Mesodermal cell (in vitro differentiated cells): ENCODE results near the gene ISLR.

ENCODE experiments used
- H3K27ac ChIP-seq: 2 replicates; pipeline ENCODE4 v1.7.0; 2013; ENCODE audit warnings: mild to moderate bottlenecking, low read depth, low read length, moderate library complexity; ENCODE audit not compliant: severe bottlenecking
- H3K36me3 ChIP-seq: 2 replicates; pipeline ENCODE4 v1.7.1; 2013; ENCODE audit warnings: mild to moderate bottlenecking, low read length, moderate library complexity; ENCODE audit not compliant: control insufficient read depth, insufficient read depth
- H3K4me1 ChIP-seq: one replicate; pipeline ENCODE4 v1.7.1; 2013; ENCODE audit warnings: mild to moderate bottlenecking, low read length; ENCODE audit not compliant: insufficient read depth, control insufficient read depth, poor library complexity, severe bottlenecking
- H3K4me3 ChIP-seq: 2 replicates; pipeline ENCODE4 v1.7.0; 2013; ENCODE audit warnings: low read length, control low read depth, mild to moderate bottlenecking; ENCODE audit not compliant: insufficient read depth, poor library complexity, severe bottlenecking; ENCODE audit errors: extremely low read depth
- H3K9me3 ChIP-seq: 2 replicates; pipeline ENCODE4 v1.7.1; 2013; ENCODE audit warnings: mild to moderate bottlenecking, low read length, moderate library complexity; ENCODE audit not compliant: control insufficient read depth
- WGBS, 2 experiments: methylation state at CpG; one replicate each; pipeline ENCODE4 v1.1.5; 2013; ENCODE audit warnings: missing lambda C conversion rate in 2 of 2; ENCODE audit not compliant: insufficient coverage in 2 of 2; 5-methylcytosine and 5-hydroxymethylcytosine counted together

ISLR gene

DNA sequence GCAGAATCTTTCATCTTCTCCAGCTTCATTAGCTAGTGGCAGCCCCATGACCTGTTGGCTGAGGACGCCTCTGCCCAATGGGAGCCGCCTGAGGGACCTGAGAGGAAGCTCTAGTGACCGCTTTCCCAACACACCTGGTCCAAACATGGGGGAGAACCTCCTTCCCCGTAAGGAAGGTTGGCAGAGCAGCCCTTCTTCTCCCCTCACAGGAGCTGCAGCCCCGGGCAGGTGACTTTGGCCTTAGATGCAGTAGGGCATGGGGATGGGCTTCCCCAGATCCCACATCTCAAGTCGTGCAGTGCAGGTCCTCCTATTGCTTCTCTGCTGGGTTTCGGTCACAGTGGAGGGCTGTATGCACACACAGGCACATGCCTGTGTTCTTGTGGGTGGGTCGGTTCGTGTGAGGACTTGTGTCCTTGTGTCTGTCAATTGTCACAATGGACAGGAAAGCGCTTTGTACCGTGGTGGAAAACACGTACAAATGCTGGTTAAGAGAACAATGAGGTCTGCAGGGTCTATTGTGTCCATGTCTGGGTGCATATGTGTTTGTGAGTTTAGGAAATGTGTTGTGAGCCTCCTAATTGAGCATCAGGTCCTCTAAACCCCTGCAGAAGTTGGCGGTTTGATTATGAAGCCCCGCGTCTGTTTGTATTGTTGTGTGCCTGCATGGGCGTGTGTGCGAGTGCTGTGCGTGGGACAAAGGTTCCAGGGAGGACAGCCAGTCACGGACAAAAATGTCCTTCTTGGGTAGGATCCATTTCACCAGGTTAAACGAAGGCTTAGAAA, 41.7 kb upstream of the ISLR start:
- H3K4me3 ChIP-seq = no peak overlapping the region
- 34 to 53% methylated on average over 16 of the region's 20 CpGs for WGBS, 2 experiments
- peaks cover 33% of the 10 kb centered on the region for H3K4me1 ChIP-seq
- H3K36me3 ChIP-seq = no peaks in the 10 kb centered on the region
- H3K9me3 ChIP-seq = peaks cover 4% of the 10 kb centered on the region
- no peak overlapping the region for H3K27ac ChIP-seq

DNA sequence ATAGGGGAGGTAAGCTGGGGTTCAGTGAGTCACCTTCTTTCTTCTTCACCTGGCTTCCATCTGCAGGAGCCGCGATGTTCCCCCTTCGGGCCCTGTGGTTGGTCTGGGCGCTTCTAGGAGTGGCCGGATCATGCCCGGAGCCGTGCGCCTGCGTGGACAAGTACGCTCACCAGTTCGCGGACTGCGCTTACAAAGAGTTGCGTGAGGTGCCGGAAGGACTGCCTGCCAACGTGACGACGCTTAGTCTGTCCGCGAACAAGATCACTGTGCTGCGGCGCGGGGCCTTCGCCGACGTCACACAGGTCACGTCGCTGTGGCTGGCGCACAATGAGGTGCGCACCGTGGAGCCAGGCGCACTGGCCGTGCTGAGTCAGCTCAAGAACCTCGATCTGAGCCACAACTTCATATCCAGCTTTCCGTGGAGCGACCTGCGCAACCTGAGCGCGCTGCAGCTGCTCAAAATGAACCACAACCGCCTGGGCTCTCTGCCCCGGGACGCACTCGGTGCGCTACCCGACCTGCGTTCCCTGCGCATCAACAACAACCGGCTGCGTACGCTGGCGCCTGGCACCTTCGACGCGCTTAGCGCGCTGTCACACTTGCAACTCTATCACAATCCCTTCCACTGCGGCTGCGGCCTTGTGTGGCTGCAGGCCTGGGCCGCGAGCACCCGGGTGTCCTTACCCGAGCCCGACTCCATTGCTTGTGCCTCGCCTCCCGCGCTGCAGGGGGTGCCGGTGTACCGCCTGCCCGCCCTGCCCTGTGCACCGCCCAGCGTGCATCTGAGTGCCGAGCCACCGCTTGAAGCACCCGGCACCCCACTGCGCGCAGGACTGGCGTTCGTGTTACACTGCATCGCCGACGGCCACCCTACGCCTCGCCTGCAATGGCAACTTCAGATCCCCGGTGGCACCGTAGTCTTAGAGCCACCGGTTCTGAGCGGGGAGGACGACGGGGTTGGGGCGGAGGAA, 40.5 kb upstream of the ISLR start:
- no peaks in the 10 kb centered on the region for H3K36me3 ChIP-seq
- 37 to 47% methylated on average over 76 to 87 of the region's 90 CpGs for WGBS, 2 experiments
- H3K4me1 ChIP-seq = peaks cover 33% of the 10 kb centered on the region
- no peak overlapping the region for H3K27ac ChIP-seq
- H3K4me3 ChIP-seq = no peak overlapping the region
- peaks cover 4% of the 10 kb centered on the region for H3K9me3 ChIP-seq

DNA sequence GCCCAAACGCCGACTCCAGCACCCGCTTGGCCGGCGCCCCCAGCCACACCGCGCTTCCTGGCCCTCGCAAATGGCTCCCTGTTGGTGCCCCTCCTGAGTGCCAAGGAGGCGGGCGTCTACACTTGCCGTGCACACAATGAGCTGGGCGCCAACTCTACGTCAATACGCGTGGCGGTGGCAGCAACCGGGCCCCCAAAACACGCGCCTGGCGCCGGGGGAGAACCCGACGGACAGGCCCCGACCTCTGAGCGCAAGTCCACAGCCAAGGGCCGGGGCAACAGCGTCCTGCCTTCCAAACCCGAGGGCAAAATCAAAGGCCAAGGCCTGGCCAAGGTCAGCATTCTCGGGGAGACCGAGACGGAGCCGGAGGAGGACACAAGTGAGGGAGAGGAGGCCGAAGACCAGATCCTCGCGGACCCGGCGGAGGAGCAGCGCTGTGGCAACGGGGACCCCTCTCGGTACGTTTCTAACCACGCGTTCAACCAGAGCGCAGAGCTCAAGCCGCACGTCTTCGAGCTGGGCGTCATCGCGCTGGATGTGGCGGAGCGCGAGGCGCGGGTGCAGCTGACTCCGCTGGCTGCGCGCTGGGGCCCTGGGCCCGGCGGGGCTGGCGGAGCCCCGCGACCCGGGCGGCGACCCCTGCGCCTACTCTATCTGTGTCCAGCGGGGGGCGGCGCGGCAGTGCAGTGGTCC, 39.7 kb upstream of the ISLR start:
- WGBS, 2 experiments = 36 to 38% methylated on average over 67 to 71 of the region's 71 CpGs
- no peaks in the 10 kb centered on the region for H3K36me3 ChIP-seq
- peaks cover 4% of the 10 kb centered on the region for H3K9me3 ChIP-seq
- no peak overlapping the region for H3K27ac ChIP-seq
- peaks cover 26% of the 10 kb centered on the region for H3K4me1 ChIP-seq
- no peak overlapping the region for H3K4me3 ChIP-seq

DNA sequence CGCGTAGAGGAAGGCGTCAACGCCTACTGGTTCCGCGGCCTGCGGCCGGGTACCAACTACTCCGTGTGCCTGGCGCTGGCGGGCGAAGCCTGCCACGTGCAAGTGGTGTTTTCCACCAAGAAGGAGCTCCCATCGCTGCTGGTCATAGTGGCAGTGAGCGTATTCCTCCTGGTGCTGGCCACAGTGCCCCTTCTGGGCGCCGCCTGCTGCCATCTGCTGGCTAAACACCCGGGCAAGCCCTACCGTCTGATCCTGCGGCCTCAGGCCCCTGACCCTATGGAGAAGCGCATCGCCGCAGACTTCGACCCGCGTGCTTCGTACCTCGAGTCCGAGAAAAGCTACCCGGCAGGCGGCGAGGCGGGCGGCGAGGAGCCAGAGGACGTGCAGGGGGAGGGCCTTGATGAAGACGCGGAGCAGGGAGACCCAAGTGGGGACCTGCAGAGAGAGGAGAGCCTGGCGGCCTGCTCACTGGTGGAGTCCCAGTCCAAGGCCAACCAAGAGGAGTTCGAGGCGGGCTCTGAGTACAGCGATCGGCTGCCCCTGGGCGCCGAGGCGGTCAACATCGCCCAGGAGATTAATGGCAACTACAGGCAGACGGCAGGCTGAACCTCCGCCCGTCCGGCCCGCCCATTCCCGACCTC, 39.0 kb upstream of the ISLR start:
- 30 to 40% methylated on average over 41 to 51 of the region's 53 CpGs for WGBS, 2 experiments
- Histone ChIP-seq H3K36me3 (no peaks in the 10 kb centered on the region), H3K4me3 (no peak overlapping the region), H3K27ac (no peak overlapping the region), H3K9me3 (peaks cover 4% of the 10 kb centered on the region), H3K4me1 (peaks cover 24% of the 10 kb centered on the region)

DNA sequence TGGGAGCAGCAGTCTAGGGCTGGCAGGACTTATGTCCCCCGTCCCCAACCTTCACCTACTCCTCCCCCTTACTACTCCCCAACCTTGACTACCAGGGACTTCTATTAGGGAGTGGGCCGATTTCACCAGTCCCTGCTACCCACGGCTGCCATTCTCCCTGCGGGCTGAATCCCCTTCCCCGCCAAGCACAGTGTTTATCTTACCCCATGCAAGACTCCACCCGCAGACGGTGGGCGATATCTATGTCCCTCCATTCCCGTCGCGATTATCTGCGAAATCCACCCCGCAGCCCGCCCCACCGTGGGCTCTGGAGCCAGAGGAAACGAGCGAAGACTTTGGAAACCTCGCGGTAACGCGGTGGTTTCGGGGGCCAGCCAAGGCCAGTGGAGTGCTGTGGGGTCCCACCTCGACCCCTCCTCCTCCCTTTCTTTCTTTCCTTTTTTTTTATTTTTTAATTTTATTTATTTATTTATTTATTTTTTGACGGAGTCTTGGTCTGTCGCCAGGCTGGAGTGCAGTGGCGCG, 38.4 kb upstream of the ISLR start:
- peaks cover 4% of the 10 kb centered on the region for H3K9me3 ChIP-seq
- peaks cover 27% of the 10 kb centered on the region for H3K4me1 ChIP-seq
- no peak overlapping the region for H3K27ac ChIP-seq
- 44 to 53% methylated on average over 3 to 18 of the region's 27 CpGs for WGBS, 2 experiments
- H3K4me3 ChIP-seq = peak overlapping the region; percentile 40
- H3K36me3 ChIP-seq = no peaks in the 10 kb centered on the region

DNA sequence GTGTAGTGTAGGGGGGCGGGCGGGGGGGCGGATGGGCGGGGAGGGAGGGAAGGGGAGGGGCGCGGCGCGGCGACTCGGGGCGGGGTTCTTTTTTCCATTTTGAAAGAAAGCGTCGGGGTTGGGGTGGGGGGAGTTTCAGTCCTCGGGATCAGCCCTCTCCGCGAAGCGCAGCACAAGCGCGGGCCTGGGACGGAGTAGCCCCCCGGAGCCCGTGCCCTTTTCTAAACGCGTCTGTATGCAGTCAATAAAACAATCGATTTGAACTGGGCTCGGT, 37.0 kb upstream of the ISLR start:
- 0 to 1% methylated on average over 8 to 16 of the region's 26 CpGs for WGBS, 2 experiments
- peak overlapping the region; percentile 22 for H3K4me3 ChIP-seq
- peaks cover 19% of the 10 kb centered on the region for H3K4me1 ChIP-seq
- H3K27ac ChIP-seq = peak overlapping the region; percentile 18
- peaks cover 4% of the 10 kb centered on the region for H3K9me3 ChIP-seq
- no peaks in the 10 kb centered on the region for H3K36me3 ChIP-seq

DNA sequence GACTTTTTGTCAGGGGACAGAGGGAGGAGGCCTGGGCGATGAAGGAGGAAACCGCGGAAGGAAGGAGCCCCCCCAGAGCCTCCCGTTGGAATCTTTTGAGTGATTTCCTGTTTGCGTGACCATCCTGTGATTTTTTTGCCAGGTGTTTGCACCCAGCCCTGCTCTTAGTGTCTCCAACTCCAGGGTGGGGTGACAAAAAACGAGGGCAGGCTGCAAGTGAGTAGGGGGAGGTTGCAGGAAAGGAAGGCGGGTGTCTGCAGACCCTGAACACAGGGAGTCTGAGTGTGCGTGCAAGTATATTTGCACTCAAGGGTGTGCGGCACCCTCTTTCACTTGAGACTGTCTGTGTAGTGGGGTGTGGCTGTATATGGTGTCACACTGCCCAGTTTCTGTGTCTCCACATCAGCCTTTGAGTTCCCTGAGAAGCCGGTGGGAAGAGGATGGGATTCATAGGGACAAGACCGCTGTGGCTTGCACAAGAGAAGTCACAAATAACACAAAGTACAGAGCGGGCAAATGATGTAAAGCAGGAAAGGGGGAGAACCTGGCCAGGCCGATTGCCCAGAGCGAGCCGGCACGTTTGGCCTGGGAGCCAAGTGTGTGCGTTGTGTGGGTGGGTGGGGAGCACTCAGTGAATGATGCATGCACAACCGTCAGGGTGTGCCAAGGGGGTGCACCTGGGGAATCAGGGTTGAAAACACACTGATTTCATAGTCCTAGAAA, 36.5 kb upstream of the ISLR start:
- H3K4me1 ChIP-seq = peaks cover 23% of the 10 kb centered on the region
- H3K4me3 ChIP-seq = peak overlapping the region; percentile 22
- WGBS, 2 experiments = 50 to 60% methylated on average over 15 to 18 of the region's 18 CpGs
- H3K27ac ChIP-seq = peak overlapping the region; percentile 18
- no peaks in the 10 kb centered on the region for H3K36me3 ChIP-seq
- H3K9me3 ChIP-seq = peaks cover 4% of the 10 kb centered on the region

DNA sequence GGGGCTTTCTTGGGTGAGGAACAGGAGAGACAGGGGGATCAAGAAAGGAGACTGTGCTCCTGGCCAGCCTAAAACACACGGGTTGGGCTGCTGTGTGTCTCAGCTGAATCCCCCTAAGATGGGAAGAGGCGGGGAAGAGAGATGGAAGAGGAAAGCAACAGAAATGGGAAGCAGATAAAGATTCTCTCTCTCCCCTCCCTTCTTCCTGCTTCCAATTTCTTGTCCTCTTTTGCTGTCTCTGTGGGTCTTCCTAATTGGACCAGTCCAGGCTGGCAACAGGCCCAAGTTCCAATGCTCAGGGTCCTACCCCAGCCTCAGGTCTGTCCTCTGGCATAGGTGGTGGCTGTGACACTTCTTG, 36.0 kb upstream of the ISLR start:
- Histone ChIP-seq H3K4me1 (peaks cover 24% of the 10 kb centered on the region), H3K27ac (no peak overlapping the region)
- 100% methylated on average over 1 of the region's 2 CpGs; no CpG with 5 or more reads in 1 of the 2 experiments for WGBS, 2 experiments

DNA sequence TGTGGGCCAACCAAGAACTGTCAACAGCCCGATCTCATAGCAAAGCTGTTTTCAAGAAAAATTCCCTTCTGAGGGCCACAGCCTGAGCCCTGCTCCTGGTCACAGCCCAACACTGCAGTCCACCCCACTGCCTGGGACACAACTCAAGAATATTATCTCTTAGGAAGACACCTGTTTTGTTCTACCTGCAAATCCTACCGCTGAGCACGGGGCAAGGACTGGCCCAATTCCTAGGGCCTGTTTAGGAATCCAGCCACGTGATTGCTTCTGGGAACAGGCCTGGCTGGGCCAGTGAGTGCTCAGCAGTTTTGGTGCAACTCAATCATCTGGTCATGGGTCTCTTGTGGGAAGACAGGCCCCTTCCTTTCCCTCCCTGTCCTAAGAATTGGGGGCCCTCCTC, 34.9 kb upstream of the ISLR start:
- H3K36me3 ChIP-seq = no peaks in the 10 kb centered on the region
- no peak overlapping the region for H3K4me3 ChIP-seq
- 92 to 96% methylated on average over 4 of the region's 4 CpGs for WGBS, 2 experiments
- H3K27ac ChIP-seq = no peak overlapping the region
- H3K9me3 ChIP-seq = no peaks in the 10 kb centered on the region
- H3K4me1 ChIP-seq = peaks cover 24% of the 10 kb centered on the region

More for the DNA sequence above, 36.0 kb upstream of the ISLR start:
- Histone ChIP-seq H3K4me3 (no peak overlapping the region), H3K36me3 (no peaks in the 10 kb centered on the region), H3K9me3 (peaks cover 4% of the 10 kb centered on the region)
